Neural progenitor cell (in vitro differentiated cells): ENCODE measurements around the gene RBM14.

Experiments
- EZH2 ChIP-seq: fragments of 200-600 bp; sonication (generic); IDR thresholded peaks from 2 replicates; pipeline ENCODE4 v1.6.1; 2017; ENCODE audit warnings: antibody characterized with exemption, mild to moderate bottlenecking, moderate library complexity
- EZH2phosphoT487 ChIP-seq: fragments of 200-600 bp; sonication (generic); IDR thresholded peaks from 2 replicates; pipeline ENCODE4 v1.6.1; 2017; ENCODE audit warnings: antibody characterized with exemption
- TF ChIP-seq, protein P1 (sequence below): fragments of 200-600 bp; sonication (generic); IDR thresholded peaks from 2 replicates; pipeline ENCODE4 v1.5.1; 2017; ENCODE audit warnings: antibody characterized with exemption, mild to moderate bottlenecking

- TF ChIP-seq EZH2phosphoT487 = no peak
- TF ChIP-seq EZH2 = no peak
- TF ChIP-seq, protein P1, sequence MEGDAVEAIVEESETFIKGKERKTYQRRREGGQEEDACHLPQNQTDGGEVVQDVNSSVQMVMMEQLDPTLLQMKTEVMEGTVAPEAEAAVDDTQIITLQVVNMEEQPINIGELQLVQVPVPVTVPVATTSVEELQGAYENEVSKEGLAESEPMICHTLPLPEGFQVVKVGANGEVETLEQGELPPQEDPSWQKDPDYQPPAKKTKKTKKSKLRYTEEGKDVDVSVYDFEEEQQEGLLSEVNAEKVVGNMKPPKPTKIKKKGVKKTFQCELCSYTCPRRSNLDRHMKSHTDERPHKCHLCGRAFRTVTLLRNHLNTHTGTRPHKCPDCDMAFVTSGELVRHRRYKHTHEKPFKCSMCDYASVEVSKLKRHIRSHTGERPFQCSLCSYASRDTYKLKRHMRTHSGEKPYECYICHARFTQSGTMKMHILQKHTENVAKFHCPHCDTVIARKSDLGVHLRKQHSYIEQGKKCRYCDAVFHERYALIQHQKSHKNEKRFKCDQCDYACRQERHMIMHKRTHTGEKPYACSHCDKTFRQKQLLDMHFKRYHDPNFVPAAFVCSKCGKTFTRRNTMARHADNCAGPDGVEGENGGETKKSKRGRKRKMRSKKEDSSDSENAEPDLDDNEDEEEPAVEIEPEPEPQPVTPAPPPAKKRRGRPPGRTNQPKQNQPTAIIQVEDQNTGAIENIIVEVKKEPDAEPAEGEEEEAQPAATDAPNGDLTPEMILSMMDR = no peak
These were observed 16.2 kb upstream of the RBM14 start for GRCh38 chr11:66600219-66600618.
